ENCODE results near the gene ZXDC. TPM values are rescaled to one million over a fixed set of nuclear protein-coding genes. Genes with fewer than 3 reads are reported as not detected.

ZXDC gene
- total RNA-seq, 2 donors from 2014 or later, result 53.5 to 55.0 TPM

DNA sequence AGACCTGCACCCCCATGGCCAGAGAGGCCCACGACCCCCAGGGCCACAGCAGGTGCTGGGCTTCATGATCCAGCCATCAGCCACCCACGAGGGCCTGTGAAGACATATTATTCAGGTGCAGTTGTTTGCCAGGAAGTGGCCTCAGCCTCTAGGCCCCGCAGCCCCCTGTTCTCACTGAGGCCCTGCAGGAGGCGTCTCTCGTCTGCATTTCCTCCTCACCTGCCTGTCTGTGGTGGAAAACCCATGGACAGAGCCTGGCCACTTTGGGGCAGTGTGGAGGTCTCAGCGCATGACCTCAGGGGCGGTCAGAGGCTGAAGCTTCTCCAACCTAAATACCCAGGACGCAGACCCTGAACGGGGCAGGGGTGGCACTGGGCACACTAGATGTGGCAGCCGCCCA lies 23.2 kb upstream of the ZXDC start:
- no peak overlapping the region for H3K27ac ChIP-seq
- no peaks in the 10 kb centered on the region for H3K9me3 ChIP-seq
- ATAC-seq (ENCODE audit: insufficient number of reproducible peaks, low FRiP score, low read depth), result no peak
- DNase-seq (ENCODE audit: low spot score), result no peak
- H3K36me3 ChIP-seq, result no peaks in the 10 kb centered on the region
- H3K4me1 ChIP-seq (ENCODE audit: control insufficient read depth in 1 of 2, low read depth in 2 of 2), result no peaks in the 10 kb centered on the region
- no peaks in the 10 kb centered on the region for H3K27me3 ChIP-seq (replicated peaks; ENCODE audit: insufficient read depth)
- TF ChIP-seq, protein P1, sequence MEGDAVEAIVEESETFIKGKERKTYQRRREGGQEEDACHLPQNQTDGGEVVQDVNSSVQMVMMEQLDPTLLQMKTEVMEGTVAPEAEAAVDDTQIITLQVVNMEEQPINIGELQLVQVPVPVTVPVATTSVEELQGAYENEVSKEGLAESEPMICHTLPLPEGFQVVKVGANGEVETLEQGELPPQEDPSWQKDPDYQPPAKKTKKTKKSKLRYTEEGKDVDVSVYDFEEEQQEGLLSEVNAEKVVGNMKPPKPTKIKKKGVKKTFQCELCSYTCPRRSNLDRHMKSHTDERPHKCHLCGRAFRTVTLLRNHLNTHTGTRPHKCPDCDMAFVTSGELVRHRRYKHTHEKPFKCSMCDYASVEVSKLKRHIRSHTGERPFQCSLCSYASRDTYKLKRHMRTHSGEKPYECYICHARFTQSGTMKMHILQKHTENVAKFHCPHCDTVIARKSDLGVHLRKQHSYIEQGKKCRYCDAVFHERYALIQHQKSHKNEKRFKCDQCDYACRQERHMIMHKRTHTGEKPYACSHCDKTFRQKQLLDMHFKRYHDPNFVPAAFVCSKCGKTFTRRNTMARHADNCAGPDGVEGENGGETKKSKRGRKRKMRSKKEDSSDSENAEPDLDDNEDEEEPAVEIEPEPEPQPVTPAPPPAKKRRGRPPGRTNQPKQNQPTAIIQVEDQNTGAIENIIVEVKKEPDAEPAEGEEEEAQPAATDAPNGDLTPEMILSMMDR (IDR thresholded peaks at IDR 0.05), result no peak
- no peak overlapping the region for H3K4me3 ChIP-seq

DNA sequence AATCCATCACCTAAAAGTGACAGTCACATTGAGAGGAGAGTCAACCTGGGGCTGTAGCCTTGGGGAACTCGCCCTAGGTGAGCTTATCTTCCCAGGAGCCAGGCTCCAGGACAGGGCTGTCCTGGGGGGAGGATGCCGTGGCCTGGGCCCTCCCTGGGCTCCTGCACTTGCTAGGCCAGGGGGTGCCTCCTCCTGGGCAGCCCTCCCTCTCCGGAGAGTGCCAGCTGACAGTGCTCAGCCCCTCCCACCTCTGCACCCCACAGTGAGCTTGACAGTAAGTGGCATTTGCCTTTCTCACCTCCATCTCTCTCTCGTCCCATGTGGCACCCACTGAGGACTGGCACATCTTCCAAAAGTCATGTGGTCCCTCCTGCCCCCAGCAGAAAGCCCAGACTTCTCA lies 22.8 kb upstream of the ZXDC start:
- TF ChIP-seq, protein P1 (IDR thresholded peaks at IDR 0.05), result no peak
- DNase-seq (ENCODE audit: low spot score) (no peak), ATAC-seq (ENCODE audit: insufficient number of reproducible peaks, low FRiP score, low read depth) (no peak)
- Histone ChIP-seq H3K4me3 (no peak overlapping the region), H3K4me1 (ENCODE audit: control insufficient read depth in 1 of 2, low read depth in 2 of 2) (no peaks in the 10 kb centered on the region), H3K36me3 (no peaks in the 10 kb centered on the region), H3K27ac (no peak overlapping the region), H3K27me3 (replicated peaks; ENCODE audit: insufficient read depth) (no peaks in the 10 kb centered on the region), H3K9me3 (no peaks in the 10 kb centered on the region)

DNA sequence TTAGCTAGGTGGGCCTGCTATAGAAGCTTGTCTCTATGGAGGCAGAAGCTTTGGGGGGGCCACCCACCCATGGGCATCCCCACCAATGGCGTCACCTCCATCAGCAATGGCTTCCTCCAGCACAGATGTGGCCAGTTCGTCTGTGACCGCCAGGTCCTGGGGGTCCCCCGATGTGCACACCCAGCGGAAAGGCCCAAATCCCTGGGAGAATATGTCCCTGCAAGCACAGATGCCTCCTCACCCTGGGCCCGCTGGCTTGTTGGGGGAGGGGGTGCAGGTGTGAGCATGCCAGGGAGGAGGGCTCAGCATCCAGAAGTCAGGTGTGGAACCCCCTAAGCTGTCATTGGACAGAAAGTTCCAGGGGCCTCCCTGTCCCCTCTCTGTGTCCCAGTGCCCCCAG lies 22.3 kb upstream of the ZXDC start:
- H3K4me3 ChIP-seq, result no peak overlapping the region
- no peaks in the 10 kb centered on the region for H3K9me3 ChIP-seq
- no peaks in the 10 kb centered on the region for H3K4me1 ChIP-seq (ENCODE audit: control insufficient read depth in 1 of 2, low read depth in 2 of 2)
- TF ChIP-seq, protein P1 (IDR thresholded peaks at IDR 0.05), result no peak
- H3K27ac ChIP-seq, result no peak overlapping the region
- H3K36me3 ChIP-seq, result no peaks in the 10 kb centered on the region
- H3K27me3 ChIP-seq (replicated peaks; ENCODE audit: insufficient read depth), result no peaks in the 10 kb centered on the region
- ATAC-seq (ENCODE audit: insufficient number of reproducible peaks, low FRiP score, low read depth) (no peak), DNase-seq (ENCODE audit: low spot score) (no peak)

DNA sequence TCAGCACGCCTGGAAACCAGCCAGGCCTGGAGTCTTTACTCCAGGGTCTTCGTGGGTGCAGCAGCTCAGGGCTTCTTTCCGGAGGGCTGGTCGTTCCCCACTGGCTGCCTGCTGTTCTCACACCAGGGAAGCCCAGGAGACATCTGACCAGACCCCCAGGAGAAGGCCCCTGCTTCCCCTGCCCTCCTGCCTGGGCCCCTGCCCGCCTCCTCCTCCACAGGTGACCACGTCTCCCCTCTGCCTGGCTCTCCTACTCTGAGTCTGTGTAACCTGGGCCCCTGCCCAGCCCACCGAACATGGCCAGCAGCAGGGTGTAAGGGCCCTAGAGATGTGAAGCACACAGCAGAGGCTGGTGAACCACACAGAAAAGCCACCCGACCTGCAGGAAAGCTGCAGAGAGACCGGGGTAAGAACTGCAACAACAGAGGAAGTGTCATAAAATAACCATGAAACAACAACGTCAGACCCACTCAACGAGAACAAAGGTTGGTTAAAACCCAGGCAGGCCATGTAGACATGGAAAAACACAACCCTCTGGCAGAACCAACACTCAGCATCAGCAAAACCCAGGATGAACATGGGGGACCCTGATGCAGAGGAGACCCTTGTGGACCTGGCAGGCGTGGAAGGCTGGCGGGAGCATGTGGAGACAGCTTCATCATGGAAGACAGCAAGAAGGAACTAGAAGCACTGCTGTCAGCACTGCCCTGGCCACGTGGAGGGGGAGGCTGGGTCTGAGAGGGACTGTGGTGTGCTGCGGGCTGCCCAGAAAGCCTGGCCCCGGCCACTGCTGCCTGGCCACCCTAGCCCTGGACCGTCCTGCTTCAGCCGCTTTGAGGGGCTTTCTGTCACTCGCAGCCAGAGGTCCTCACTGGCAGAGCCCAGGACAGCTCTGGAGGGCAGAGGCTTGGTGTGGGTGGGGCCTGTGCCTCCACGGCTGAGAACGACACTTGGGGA lies 21.5 kb upstream of the ZXDC start:
- ATAC-seq (ENCODE audit: insufficient number of reproducible peaks, low FRiP score, low read depth) (no peak), DNase-seq (ENCODE audit: low spot score) (no peak)
- Histone ChIP-seq H3K27ac (no peak overlapping the region), H3K4me3 (no peak overlapping the region), H3K36me3 (no peaks in the 10 kb centered on the region), H3K9me3 (no peaks in the 10 kb centered on the region), H3K27me3 (replicated peaks; ENCODE audit: insufficient read depth) (no peaks in the 10 kb centered on the region), H3K4me1 (ENCODE audit: control insufficient read depth in 1 of 2, low read depth in 2 of 2) (no peaks in the 10 kb centered on the region)
- TF ChIP-seq, protein P1 (IDR thresholded peaks at IDR 0.05), result no peak

DNA sequence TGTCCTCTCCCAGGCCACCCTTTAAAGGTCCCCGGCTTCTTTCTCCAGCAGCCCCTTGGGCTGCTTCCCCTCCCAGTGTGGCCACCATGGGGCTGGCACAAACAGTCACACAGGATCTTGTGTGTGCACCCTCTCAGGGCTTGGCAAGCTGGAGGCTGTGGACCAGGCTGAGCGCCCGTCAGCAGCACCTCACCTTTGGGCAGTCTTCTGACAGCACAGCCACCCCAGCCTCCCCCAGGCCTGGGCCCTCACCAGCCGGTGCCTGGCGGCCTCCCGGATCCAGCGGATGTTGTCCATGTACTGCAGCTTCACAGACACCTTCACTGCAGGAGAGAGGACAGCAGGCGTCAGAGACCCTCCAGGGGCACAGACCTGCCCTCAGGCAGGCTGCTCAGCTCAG lies 20.1 kb upstream of the ZXDC start:
- no peaks in the 10 kb centered on the region for H3K27me3 ChIP-seq (replicated peaks; ENCODE audit: insufficient read depth)
- H3K9me3 ChIP-seq, result no peaks in the 10 kb centered on the region
- TF ChIP-seq, protein P1 (IDR thresholded peaks at IDR 0.05), result no peak
- ATAC-seq (ENCODE audit: insufficient number of reproducible peaks, low FRiP score, low read depth) (no peak), DNase-seq (ENCODE audit: low spot score) (no peak)
- H3K4me1 ChIP-seq (ENCODE audit: control insufficient read depth in 1 of 2, low read depth in 2 of 2), result no peaks in the 10 kb centered on the region
- H3K4me3 ChIP-seq, result no peak overlapping the region
- no peak overlapping the region for H3K27ac ChIP-seq
- H3K36me3 ChIP-seq, result no peaks in the 10 kb centered on the region

Data from thoracic aorta (tissue), 2 donors.